GM18505 (cell line): ENCODE results near the gene FBXW4.

Source experiments
- ATAC-seq: cut with Tn5 transposase; IDR thresholded peaks from one replicate; pipeline ENCODE4 v1.9.1; 2021; ENCODE audit not compliant: unreplicated experiment
- POLR2A ChIP-seq: IDR thresholded peaks from 4 replicates; pipeline ENCODE4 v1.6.1; 2011; ENCODE audit warnings: borderline replicate concordance; ENCODE audit not compliant: insufficient read depth, insufficient read length; ENCODE audit errors: extremely low read depth

The FBXW4 gene

GRCh38 chr10:101565370-101565900 lies 129.5 kb downstream of the FBXW4 start:
- ATAC-seq: no peak

GRCh38 chr10:101564490-101564991 lies 130.4 kb downstream of the FBXW4 start:
- no peak for ATAC-seq
- no peak for TF ChIP-seq POLR2A

More at GRCh38 chr10:101565370-101565900, 129.5 kb downstream of the FBXW4 start:
- no peak for TF ChIP-seq POLR2A

GRCh38 chr10:101563497-101564040 lies 131.4 kb downstream of the FBXW4 start:
- no peak for ATAC-seq
- no peak for TF ChIP-seq POLR2A

GRCh38 chr10:101563007-101563406 lies 132.0 kb downstream of the FBXW4 start:
- ATAC-seq: no peak
- TF ChIP-seq POLR2A: no peak

GRCh38 chr10:101562231-101562630 lies 132.7 kb downstream of the FBXW4 start:
- ATAC-seq: no peak
- no peak for TF ChIP-seq POLR2A

GRCh38 chr10:101561068-101561915 lies 133.7 kb downstream of the FBXW4 start:
- no peak for ATAC-seq
- no peak for TF ChIP-seq POLR2A
